ENCODE measurements around the gene MRPS14.

The MRPS14 gene

DNA sequence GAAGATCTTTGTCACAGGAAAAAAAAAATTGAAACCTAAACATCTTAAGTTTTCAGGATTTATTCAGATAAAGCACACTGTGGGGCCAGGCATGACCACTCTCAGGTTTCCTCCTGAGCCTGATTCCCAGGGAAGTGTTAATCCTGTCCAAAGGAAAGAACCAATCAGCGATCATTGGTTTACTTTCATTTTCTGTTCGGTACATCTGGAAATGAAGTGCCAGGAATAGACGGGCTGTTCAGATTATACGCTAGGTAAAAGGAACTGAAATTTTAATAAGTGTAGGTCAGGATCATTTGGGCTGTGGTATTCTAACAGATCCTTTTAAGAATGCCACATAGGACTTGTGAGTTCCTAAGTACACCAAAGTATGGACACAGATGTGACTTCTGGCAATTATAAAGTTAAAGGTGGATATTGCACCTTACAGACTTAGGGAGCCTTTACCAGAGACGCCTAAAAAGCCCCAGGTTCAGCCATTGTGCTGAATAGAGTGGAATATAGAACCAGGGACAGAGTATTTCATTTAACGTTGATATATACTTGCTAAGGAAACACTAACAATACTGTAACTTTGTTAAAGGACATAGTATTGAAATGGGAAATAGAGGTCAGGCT lies 32.7 kb downstream of the MRPS14 start:
- TF ChIP-seq FOXM1 (IDR thresholded peaks at IDR 0.05; ENCODE audit: borderline replicate concordance, low read depth) (no peak), NFIC (IDR thresholded peaks at IDR 0.05) (no peak), YY1 (IDR thresholded peaks at IDR 0.05; ENCODE audit: low read depth) (no peak), TEAD4 (IDR thresholded peaks at IDR 0.05) (no peak), EP300 (IDR thresholded peaks at IDR 0.05; ENCODE audit: borderline replicate concordance) (no peak), CREB1 (IDR thresholded peaks at IDR 0.05; ENCODE audit: low read depth) (no peak), TCF12 (IDR thresholded peaks at IDR 0.05; ENCODE audit: low read depth) (no peak), RAD21 (IDR thresholded peaks at IDR 0.05; ENCODE audit: low read depth) (no peak), EGR1 (IDR thresholded peaks at IDR 0.05) (no peak)
- TF ChIP-seq, protein P1, sequence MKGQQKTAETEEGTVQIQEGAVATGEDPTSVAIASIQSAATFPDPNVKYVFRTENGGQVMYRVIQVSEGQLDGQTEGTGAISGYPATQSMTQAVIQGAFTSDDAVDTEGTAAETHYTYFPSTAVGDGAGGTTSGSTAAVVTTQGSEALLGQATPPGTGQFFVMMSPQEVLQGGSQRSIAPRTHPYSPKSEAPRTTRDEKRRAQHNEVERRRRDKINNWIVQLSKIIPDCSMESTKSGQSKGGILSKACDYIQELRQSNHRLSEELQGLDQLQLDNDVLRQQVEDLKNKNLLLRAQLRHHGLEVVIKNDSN (IDR thresholded peaks at IDR 0.05): no peak
- TF ChIP-seq, protein P2, sequence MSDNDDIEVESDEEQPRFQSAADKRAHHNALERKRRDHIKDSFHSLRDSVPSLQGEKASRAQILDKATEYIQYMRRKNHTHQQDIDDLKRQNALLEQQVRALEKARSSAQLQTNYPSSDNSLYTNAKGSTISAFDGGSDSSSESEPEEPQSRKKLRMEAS (IDR thresholded peaks at IDR 0.05): no peak

DNA sequence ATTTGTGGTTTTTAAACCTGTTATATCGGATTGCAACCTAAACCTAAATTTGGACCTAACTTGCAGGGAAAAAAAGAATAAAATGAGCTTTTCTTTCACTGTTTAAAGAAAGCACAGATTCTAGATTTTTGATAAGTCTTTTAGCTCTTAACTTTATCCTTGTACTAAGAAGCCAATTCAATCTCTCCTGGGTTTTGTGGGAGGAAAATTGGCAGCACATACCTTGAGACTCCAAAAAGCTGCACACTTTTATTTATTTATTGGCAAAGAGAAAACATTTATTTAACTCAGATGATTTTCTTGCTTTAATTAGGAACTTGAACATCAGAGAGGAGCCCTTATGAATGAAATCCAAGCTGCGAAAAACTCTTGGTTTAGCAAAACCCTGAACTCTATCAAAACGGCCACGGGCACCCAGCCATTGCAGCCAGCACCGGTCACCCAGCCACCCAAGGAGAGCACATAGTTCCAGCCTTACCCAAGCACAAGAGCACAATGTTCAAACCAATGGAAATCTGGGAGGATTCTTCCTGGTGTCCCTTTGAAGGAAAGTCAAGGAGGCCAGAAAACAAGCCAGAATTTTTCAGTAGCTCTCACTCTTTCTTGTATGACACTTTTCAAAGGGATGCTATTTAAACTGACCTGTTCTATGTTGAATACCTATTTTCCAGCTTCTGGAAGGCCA lies 33.5 kb downstream of the MRPS14 start:
- TF ChIP-seq TAF1 (IDR thresholded peaks at IDR 0.05; ENCODE audit: low read depth) (no peak), EGR1 (IDR thresholded peaks at IDR 0.05) (no peak), EP300 (IDR thresholded peaks at IDR 0.05; ENCODE audit: borderline replicate concordance) (no peak), CEBPB (IDR thresholded peaks at IDR 0.05) (no peak), CREB1 (IDR thresholded peaks at IDR 0.05; ENCODE audit: low read depth) (no peak), TCF12 (IDR thresholded peaks at IDR 0.05; ENCODE audit: low read depth) (no peak), YY1 (IDR thresholded peaks at IDR 0.05; ENCODE audit: low read depth) (no peak), RAD21 (IDR thresholded peaks at IDR 0.05; ENCODE audit: low read depth) (no peak), NFIC (IDR thresholded peaks at IDR 0.05) (no peak), TEAD4 (IDR thresholded peaks at IDR 0.05) (no peak), FOXM1 (IDR thresholded peaks at IDR 0.05; ENCODE audit: borderline replicate concordance, low read depth) (no peak), ZBTB7A (IDR thresholded peaks at IDR 0.05; ENCODE audit: low read depth) (no peak)
- TF ChIP-seq, protein P2 (IDR thresholded peaks at IDR 0.05): no peak
- TF ChIP-seq, protein P3, sequence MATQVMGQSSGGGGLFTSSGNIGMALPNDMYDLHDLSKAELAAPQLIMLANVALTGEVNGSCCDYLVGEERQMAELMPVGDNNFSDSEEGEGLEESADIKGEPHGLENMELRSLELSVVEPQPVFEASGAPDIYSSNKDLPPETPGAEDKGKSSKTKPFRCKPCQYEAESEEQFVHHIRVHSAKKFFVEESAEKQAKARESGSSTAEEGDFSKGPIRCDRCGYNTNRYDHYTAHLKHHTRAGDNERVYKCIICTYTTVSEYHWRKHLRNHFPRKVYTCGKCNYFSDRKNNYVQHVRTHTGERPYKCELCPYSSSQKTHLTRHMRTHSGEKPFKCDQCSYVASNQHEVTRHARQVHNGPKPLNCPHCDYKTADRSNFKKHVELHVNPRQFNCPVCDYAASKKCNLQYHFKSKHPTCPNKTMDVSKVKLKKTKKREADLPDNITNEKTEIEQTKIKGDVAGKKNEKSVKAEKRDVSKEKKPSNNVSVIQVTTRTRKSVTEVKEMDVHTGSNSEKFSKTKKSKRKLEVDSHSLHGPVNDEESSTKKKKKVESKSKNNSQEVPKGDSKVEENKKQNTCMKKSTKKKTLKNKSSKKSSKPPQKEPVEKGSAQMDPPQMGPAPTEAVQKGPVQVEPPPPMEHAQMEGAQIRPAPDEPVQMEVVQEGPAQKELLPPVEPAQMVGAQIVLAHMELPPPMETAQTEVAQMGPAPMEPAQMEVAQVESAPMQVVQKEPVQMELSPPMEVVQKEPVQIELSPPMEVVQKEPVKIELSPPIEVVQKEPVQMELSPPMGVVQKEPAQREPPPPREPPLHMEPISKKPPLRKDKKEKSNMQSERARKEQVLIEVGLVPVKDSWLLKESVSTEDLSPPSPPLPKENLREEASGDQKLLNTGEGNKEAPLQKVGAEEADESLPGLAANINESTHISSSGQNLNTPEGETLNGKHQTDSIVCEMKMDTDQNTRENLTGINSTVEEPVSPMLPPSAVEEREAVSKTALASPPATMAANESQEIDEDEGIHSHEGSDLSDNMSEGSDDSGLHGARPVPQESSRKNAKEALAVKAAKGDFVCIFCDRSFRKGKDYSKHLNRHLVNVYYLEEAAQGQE (IDR thresholded peaks at IDR 0.05; ENCODE audit: low read depth): no peak
- TF ChIP-seq, protein P1 (IDR thresholded peaks at IDR 0.05): no peak

DNA sequence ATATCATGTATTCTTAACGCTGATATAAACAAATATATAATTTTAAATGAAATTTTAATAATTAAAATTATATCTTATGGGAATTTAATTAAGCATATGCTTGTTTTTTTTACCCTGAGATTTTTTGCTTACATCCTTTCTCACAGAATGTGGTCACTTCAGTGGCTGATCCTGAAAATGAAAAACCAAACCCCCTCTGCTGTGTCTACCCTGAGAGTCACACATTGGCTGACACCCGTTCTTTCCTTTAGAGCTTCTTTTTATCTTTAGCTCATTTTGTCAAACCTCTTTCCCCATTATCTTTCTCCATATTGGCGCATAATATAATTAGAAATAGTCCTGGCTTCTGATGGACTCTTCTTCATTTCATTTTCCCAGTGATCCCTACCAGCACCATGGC lies 34.2 kb downstream of the MRPS14 start:
- no peak for TF ChIP-seq CEBPB (IDR thresholded peaks at IDR 0.05)
- no peak for TF ChIP-seq TEAD4 (IDR thresholded peaks at IDR 0.05)
- no peak for TF ChIP-seq EP300 (IDR thresholded peaks at IDR 0.05; ENCODE audit: borderline replicate concordance)
- TF ChIP-seq YY1 (IDR thresholded peaks at IDR 0.05; ENCODE audit: low read depth): no peak
- TF ChIP-seq RAD21 (IDR thresholded peaks at IDR 0.05; ENCODE audit: low read depth): no peak
- TF ChIP-seq CREB1 (IDR thresholded peaks at IDR 0.05; ENCODE audit: low read depth): no peak
- TF ChIP-seq, protein P1 (IDR thresholded peaks at IDR 0.05): no peak
- no peak for TF ChIP-seq TAF1 (IDR thresholded peaks at IDR 0.05; ENCODE audit: low read depth)
- no peak for TF ChIP-seq NFIC (IDR thresholded peaks at IDR 0.05)

- TF ChIP-seq EGR1 (IDR thresholded peaks at IDR 0.05): no peak
- TF ChIP-seq NFIC (IDR thresholded peaks at IDR 0.05): no peak
- no peak for TF ChIP-seq ZBTB7A (IDR thresholded peaks at IDR 0.05; ENCODE audit: low read depth)
- TF ChIP-seq TAF1 (IDR thresholded peaks at IDR 0.05; ENCODE audit: low read depth): no peak
- TF ChIP-seq TCF12 (IDR thresholded peaks at IDR 0.05; ENCODE audit: low read depth): no peak
- TF ChIP-seq, protein P2 (IDR thresholded peaks at IDR 0.05): no peak
- TF ChIP-seq, protein P1 (IDR thresholded peaks at IDR 0.05): no peak
- no peak for TF ChIP-seq CEBPB (IDR thresholded peaks at IDR 0.05)
- TF ChIP-seq RAD21 (IDR thresholded peaks at IDR 0.05; ENCODE audit: low read depth): no peak
- no peak for TF ChIP-seq TEAD4 (IDR thresholded peaks at IDR 0.05)
- TF ChIP-seq CREB1 (IDR thresholded peaks at IDR 0.05; ENCODE audit: low read depth): no peak
- TF ChIP-seq EP300 (IDR thresholded peaks at IDR 0.05; ENCODE audit: borderline replicate concordance): no peak
- no peak for TF ChIP-seq YY1 (IDR thresholded peaks at IDR 0.05; ENCODE audit: low read depth)
Observed at GRCh38 chr1:174988539-174988938, 34.7 kb downstream of the MRPS14 start.

DNA sequence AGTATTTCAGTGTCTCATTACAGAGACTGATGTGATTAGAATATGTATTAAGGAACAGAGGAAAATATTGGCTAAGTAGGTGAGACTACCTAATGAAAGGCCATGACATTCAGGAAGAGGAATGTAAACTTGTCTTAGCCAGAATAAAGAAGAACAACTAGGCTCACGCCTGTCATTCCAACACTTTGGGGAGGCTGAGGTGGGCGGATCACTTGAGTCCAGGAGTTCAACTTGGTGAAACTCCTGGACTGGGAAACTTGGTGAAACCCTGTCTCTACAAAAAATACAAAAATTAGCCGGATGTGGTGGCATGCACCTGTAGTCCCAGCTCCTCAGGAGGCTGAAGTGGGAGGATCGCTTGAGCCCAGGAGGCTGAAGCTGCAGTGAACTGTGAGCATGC lies 38.3 kb downstream of the MRPS14 start:
- TF ChIP-seq, protein P1 (IDR thresholded peaks at IDR 0.05): no peak
- TF ChIP-seq, protein P2 (IDR thresholded peaks at IDR 0.05): no peak
- no peak for TF ChIP-seq TEAD4 (IDR thresholded peaks at IDR 0.05)
- no peak for TF ChIP-seq RAD21 (IDR thresholded peaks at IDR 0.05; ENCODE audit: low read depth)
- TF ChIP-seq CEBPB (IDR thresholded peaks at IDR 0.05): no peak
- no peak for TF ChIP-seq YY1 (IDR thresholded peaks at IDR 0.05; ENCODE audit: low read depth)
- no peak for TF ChIP-seq EP300 (IDR thresholded peaks at IDR 0.05; ENCODE audit: borderline replicate concordance)
- no peak for TF ChIP-seq FOXM1 (IDR thresholded peaks at IDR 0.05; ENCODE audit: borderline replicate concordance, low read depth)
- no peak for TF ChIP-seq NFIC (IDR thresholded peaks at IDR 0.05)
- no peak for TF ChIP-seq ZBTB7A (IDR thresholded peaks at IDR 0.05; ENCODE audit: low read depth)
- TF ChIP-seq, protein P3 (IDR thresholded peaks at IDR 0.05; ENCODE audit: low read depth): no peak
- TF ChIP-seq CREB1 (IDR thresholded peaks at IDR 0.05; ENCODE audit: low read depth): no peak
- no peak for TF ChIP-seq TAF1 (IDR thresholded peaks at IDR 0.05; ENCODE audit: low read depth)
- TF ChIP-seq EGR1 (IDR thresholded peaks at IDR 0.05): no peak
- no peak for TF ChIP-seq TCF12 (IDR thresholded peaks at IDR 0.05; ENCODE audit: low read depth)

All from Ishikawa (cell line).